SK-N-SH treated with all-trans-retinoic acid at 6 μM for 48 hours (cell line): ENCODE results near the gene CALB2.

Source experiments
- ATAC-seq: fragments of 200-7000 bp; cut with Tn5 transposase; 3 replicates; pipeline ENCODE4 v1.9.1; 2020; ENCODE audit warnings: mild to moderate bottlenecking, moderate library complexity
- ARNTL ChIP-seq: fragments of 450-650 bp; formaldehyde crosslinking; IDR thresholded peaks from 2 replicates; pipeline ENCODE4 v1.5.0; 2020; ENCODE audit warnings: low read depth, mild to moderate bottlenecking, moderate library complexity, borderline replicate concordance
- BACH2 ChIP-seq: fragments of 250-450 bp; sonication (Bioruptor Pico); IDR thresholded peaks from 2 replicates; pipeline ENCODE4 v1.9.0; 2021; ENCODE audit warnings: mild to moderate bottlenecking, borderline replicate concordance
- CSDC2 ChIP-seq: fragments of 250-450 bp; sonication (Bioruptor Pico); IDR thresholded peaks from 2 replicates; pipeline ENCODE4 v1.5.0; 2020; ENCODE audit warnings: mild to moderate bottlenecking, moderate library complexity
- ESRRG ChIP-seq: fragments of 250-450 bp; sonication (Bioruptor Pico); IDR thresholded peaks from 2 replicates; pipeline ENCODE4 v1.6.1; 2021; ENCODE audit warnings: mild to moderate bottlenecking
- GLIS3 ChIP-seq: fragments of 250-450 bp; sonication (Bioruptor Pico); IDR thresholded peaks from 2 replicates; pipeline ENCODE4 v1.5.0; 2020; ENCODE audit warnings: mild to moderate bottlenecking, moderate library complexity
- ISL1 ChIP-seq: fragments of 250-450 bp; sonication (Bioruptor Pico); IDR thresholded peaks from 2 replicates; pipeline ENCODE4 v2.1.2; 2022; ENCODE audit warnings: mild to moderate bottlenecking, moderate library complexity
- OSR1 ChIP-seq: fragments of 250-450 bp; sonication (Bioruptor Pico); IDR thresholded peaks from 2 replicates; pipeline ENCODE4 v1.8.0; 2022; ENCODE audit warnings: moderate library complexity, mild to moderate bottlenecking, inconsistent platforms
- PPARA ChIP-seq: fragments of 250-450 bp; sonication (Bioruptor Pico); IDR thresholded peaks from 2 replicates; pipeline ENCODE4 v1.5.0; 2020; ENCODE audit warnings: mild to moderate bottlenecking, borderline replicate concordance
- RARB ChIP-seq: fragments of 250-450 bp; sonication (Bioruptor Pico); IDR thresholded peaks from 2 replicates; pipeline ENCODE4 v1.8.0; 2021; ENCODE audit warnings: mild to moderate bottlenecking, moderate library complexity
- SNAI2 ChIP-seq: fragments of 250-450 bp; sonication (Bioruptor Pico); IDR thresholded peaks from 2 replicates; pipeline ENCODE4 v1.5.0; 2020; ENCODE audit warnings: mild to moderate bottlenecking, moderate library complexity
- TCF4 ChIP-seq: fragments of 250-450 bp; sonication (Bioruptor Pico); IDR thresholded peaks from 2 replicates; pipeline ENCODE4 v1.8.0; 2021; ENCODE audit warnings: mild to moderate bottlenecking, moderate library complexity, borderline replicate concordance
- TOX ChIP-seq: fragments of 250-450 bp; sonication (Bioruptor Pico); IDR thresholded peaks from 2 replicates; pipeline ENCODE4 v1.8.0; 2021; ENCODE audit warnings: mild to moderate bottlenecking, moderate library complexity, borderline replicate concordance
- ZC3H10 ChIP-seq: fragments of 250-450 bp; sonication (Bioruptor Pico); IDR thresholded peaks from 2 replicates; pipeline ENCODE4 v1.5.1; 2021; ENCODE audit warnings: mild to moderate bottlenecking, moderate library complexity
- ZFP3 ChIP-seq: fragments of 250-450 bp; sonication (Bioruptor Pico); IDR thresholded peaks from 2 replicates; pipeline ENCODE4 v1.5.0; 2020; ENCODE audit warnings: mild to moderate bottlenecking, moderate library complexity
- ZFP30 ChIP-seq: fragments of 450-650 bp; formaldehyde crosslinking; IDR thresholded peaks from 2 replicates; pipeline ENCODE4 v1.5.0; 2022; ENCODE audit warnings: mild to moderate bottlenecking, moderate library complexity
- ZNF565 ChIP-seq: fragments of 450-650 bp; formaldehyde crosslinking; conservative IDR thresholded peaks from 2 replicates; pipeline ENCODE4 v1.5.0; 2020; ENCODE audit warnings: low read depth, mild to moderate bottlenecking, moderate library complexity
- ZNF70 ChIP-seq: fragments of 450-650 bp; formaldehyde crosslinking; IDR thresholded peaks from 2 replicates; pipeline ENCODE4 v1.5.0; 2020; ENCODE audit warnings: mild to moderate bottlenecking, moderate library complexity
- ZNF8 ChIP-seq: fragments of 450-650 bp; formaldehyde crosslinking; IDR thresholded peaks from 2 replicates; pipeline ENCODE4 v1.5.0; 2020; ENCODE audit warnings: mild to moderate bottlenecking, moderate library complexity
- TF ChIP-seq, protein P1 (sequence below): fragments of 250-450 bp; sonication (Bioruptor Pico); IDR thresholded peaks from 2 replicates; pipeline ENCODE4 v1.8.0; 2020; ENCODE audit warnings: mild to moderate bottlenecking, moderate library complexity, borderline replicate concordance
- TF ChIP-seq, protein P2 (sequence below): fragments of 250-450 bp; sonication (Bioruptor Pico); IDR thresholded peaks from 2 replicates; pipeline ENCODE4 v1.5.1; 2021; ENCODE audit warnings: mild to moderate bottlenecking, moderate library complexity
- TF ChIP-seq, protein P3 (sequence below): fragments of 250-450 bp; sonication (Bioruptor Pico); IDR thresholded peaks from 2 replicates; pipeline ENCODE4 v1.5.1; 2020; ENCODE audit warnings: low read depth, mild to moderate bottlenecking, moderate library complexity
- TF ChIP-seq, protein P4 (sequence below): fragments of 250-450 bp; sonication (Bioruptor Pico); IDR thresholded peaks from 2 replicates; pipeline ENCODE4 v1.5.0; 2020; ENCODE audit warnings: mild to moderate bottlenecking, moderate library complexity
- TF ChIP-seq, protein P5 (sequence below): fragments of 250-450 bp; sonication (Bioruptor Pico); IDR thresholded peaks from 2 replicates; pipeline ENCODE4 v1.8.0; 2021; ENCODE audit warnings: low read depth, mild to moderate bottlenecking, moderate library complexity, borderline replicate concordance

Gene CALB2

DNA sequence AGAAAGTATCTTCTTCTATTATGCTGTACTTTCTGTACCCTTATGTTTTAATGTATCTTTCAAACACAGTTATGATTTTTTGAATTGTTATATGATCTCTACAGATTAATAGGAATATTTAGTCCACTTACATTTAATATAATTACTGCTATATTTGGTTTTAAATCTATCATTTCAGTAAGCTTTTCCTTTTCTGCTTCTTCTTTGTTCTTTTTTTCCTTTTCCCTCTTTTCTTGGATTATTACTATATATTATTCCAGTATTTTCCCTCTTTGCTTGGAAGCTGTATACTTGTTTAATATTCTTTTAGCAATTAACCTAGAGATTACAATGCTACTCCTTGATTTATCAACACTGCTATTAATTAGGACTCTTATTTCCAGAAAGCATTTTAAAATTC is 69.9 kb downstream of the CALB2 start:
- ATAC-seq, result no peak
- TF ChIP-seq, protein P1, sequence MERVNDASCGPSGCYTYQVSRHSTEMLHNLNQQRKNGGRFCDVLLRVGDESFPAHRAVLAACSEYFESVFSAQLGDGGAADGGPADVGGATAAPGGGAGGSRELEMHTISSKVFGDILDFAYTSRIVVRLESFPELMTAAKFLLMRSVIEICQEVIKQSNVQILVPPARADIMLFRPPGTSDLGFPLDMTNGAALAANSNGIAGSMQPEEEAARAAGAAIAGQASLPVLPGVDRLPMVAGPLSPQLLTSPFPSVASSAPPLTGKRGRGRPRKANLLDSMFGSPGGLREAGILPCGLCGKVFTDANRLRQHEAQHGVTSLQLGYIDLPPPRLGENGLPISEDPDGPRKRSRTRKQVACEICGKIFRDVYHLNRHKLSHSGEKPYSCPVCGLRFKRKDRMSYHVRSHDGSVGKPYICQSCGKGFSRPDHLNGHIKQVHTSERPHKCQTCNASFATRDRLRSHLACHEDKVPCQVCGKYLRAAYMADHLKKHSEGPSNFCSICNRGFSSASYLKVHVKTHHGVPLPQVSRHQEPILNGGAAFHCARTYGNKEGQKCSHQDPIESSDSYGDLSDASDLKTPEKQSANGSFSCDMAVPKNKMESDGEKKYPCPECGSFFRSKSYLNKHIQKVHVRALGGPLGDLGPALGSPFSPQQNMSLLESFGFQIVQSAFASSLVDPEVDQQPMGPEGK (CRISPR knock-in tag), result no peak
- TF ChIP-seq, protein P2, sequence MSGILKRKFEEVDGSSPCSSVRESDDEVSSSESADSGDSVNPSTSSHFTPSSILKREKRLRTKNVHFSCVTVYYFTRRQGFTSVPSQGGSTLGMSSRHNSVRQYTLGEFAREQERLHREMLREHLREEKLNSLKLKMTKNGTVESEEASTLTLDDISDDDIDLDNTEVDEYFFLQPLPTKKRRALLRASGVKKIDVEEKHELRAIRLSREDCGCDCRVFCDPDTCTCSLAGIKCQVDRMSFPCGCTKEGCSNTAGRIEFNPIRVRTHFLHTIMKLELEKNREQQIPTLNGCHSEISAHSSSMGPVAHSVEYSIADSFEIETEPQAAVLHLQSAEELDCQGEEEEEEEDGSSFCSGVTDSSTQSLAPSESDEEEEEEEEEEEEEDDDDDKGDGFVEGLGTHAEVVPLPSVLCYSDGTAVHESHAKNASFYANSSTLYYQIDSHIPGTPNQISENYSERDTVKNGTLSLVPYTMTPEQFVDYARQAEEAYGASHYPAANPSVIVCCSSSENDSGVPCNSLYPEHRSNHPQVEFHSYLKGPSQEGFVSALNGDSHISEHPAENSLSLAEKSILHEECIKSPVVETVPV, result no peak
- TF ChIP-seq PPARA (CRISPR knock-in tag) (no peak), ARNTL (CRISPR knock-in tag) (no peak), ZFP30 (no peak), ISL1 (no peak), CSDC2 (CRISPR knock-in tag) (no peak), ZNF70 (no peak), BACH2 (CRISPR knock-in tag) (no peak), ZC3H10 (CRISPR knock-in tag) (no peak), OSR1 (CRISPR knock-in tag) (no peak), TCF4 (CRISPR knock-in tag) (no peak), ZNF8 (CRISPR knock-in tag) (no peak), SNAI2 (CRISPR knock-in tag) (no peak), TOX (CRISPR knock-in tag) (no peak), ESRRG (no peak)
- TF ChIP-seq, protein P3, sequence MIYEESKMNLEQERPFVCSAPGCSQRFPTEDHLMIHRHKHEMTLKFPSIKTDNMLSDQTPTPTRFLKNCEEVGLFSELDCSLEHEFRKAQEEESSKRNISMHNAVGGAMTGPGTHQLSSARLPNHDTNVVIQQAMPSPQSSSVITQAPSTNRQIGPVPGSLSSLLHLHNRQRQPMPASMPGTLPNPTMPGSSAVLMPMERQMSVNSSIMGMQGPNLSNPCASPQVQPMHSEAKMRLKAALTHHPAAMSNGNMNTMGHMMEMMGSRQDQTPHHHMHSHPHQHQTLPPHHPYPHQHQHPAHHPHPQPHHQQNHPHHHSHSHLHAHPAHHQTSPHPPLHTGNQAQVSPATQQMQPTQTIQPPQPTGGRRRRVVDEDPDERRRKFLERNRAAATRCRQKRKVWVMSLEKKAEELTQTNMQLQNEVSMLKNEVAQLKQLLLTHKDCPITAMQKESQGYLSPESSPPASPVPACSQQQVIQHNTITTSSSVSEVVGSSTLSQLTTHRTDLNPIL, result no peak
- TF ChIP-seq, protein P4, sequence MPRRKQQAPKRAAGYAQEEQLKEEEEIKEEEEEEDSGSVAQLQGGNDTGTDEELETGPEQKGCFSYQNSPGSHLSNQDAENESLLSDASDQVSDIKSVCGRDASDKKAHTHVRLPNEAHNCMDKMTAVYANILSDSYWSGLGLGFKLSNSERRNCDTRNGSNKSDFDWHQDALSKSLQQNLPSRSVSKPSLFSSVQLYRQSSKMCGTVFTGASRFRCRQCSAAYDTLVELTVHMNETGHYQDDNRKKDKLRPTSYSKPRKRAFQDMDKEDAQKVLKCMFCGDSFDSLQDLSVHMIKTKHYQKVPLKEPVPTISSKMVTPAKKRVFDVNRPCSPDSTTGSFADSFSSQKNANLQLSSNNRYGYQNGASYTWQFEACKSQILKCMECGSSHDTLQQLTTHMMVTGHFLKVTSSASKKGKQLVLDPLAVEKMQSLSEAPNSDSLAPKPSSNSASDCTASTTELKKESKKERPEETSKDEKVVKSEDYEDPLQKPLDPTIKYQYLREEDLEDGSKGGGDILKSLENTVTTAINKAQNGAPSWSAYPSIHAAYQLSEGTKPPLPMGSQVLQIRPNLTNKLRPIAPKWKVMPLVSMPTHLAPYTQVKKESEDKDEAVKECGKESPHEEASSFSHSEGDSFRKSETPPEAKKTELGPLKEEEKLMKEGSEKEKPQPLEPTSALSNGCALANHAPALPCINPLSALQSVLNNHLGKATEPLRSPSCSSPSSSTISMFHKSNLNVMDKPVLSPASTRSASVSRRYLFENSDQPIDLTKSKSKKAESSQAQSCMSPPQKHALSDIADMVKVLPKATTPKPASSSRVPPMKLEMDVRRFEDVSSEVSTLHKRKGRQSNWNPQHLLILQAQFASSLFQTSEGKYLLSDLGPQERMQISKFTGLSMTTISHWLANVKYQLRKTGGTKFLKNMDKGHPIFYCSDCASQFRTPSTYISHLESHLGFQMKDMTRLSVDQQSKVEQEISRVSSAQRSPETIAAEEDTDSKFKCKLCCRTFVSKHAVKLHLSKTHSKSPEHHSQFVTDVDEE (CRISPR knock-in tag), result no peak
- TF ChIP-seq, protein P5, sequence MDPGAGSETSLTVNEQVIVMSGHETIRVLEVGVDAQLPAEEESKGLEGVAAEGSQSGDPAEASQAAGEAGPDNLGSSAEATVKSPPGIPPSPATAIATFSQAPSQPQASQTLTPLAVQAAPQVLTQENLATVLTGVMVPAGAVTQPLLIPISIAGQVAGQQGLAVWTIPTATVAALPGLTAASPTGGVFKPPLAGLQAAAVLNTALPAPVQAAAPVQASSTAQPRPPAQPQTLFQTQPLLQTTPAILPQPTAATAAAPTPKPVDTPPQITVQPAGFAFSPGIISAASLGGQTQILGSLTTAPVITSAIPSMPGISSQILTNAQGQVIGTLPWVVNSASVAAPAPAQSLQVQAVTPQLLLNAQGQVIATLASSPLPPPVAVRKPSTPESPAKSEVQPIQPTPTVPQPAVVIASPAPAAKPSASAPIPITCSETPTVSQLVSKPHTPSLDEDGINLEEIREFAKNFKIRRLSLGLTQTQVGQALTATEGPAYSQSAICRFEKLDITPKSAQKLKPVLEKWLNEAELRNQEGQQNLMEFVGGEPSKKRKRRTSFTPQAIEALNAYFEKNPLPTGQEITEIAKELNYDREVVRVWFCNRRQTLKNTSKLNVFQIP (CRISPR knock-in tag), result no peak

DNA sequence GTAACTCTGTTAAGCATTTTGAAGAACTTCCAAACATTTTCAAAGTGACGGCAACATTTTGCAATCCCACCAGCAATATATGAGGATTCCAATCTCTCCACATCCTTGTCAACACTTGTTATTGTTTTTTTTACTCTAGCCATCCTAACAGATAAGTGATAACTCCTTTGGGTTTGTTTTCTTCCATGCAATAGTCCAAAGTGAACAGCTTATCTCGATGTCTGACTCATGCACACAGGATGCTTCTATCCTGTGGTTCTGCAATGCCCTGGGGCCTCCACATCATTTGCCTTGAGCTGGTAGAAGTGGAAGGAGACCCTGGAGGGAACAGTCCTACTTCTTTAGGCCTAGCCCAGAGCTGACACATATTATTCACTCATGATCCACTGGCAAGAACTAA is 70.4 kb downstream of the CALB2 start:
- TF ChIP-seq, protein P1 (CRISPR knock-in tag), result no peak
- no peak for TF ChIP-seq OSR1 (CRISPR knock-in tag)
- TF ChIP-seq ISL1, result no peak
- TF ChIP-seq ZNF70, result no peak
- no peak for ATAC-seq

DNA sequence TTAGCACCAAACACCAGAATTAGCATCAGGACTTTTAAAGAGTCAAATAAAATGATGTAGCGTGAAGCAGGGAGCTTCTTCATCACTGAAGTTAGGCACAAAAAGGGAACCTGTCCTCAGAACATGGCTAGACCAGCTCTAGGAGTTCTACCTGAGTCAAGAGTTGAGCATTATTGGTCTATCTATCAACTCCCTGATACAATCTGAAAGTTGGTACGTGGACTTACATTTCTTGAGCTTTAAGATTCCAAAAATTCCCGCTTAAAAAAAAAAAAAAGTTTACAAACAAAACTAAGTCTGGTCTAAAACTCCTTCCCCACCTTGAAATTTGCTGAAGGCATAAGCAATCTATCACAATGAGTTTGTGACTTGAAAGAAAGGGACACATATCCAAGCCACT is 71.1 kb downstream of the CALB2 start:
- ATAC-seq, result no peak
- TF ChIP-seq RARB (no peak), ZFP3 (CRISPR knock-in tag) (no peak), ARNTL (CRISPR knock-in tag) (no peak), TOX (CRISPR knock-in tag) (no peak), ZC3H10 (CRISPR knock-in tag) (no peak), ZNF8 (CRISPR knock-in tag) (no peak), ESRRG (no peak), ZNF565 (CRISPR knock-in tag) (no peak), ZFP30 (no peak), GLIS3 (CRISPR knock-in tag) (no peak)
- TF ChIP-seq, protein P5 (CRISPR knock-in tag), result no peak
- TF ChIP-seq, protein P2, result no peak
